Fibroblast of mammary gland (primary cell): Measurements from ENCODE around the gene SPEM1.

Experiments
- DNase-seq: peaks from one replicate; pipeline ENCODE4 v3.0.0-alpha.2; 2010; ENCODE audit warnings: low read depth
- H3K4me3 ChIP-seq: 2 replicates; pipeline ENCODE4 v1.5.1; 2011; ENCODE audit warnings: low read depth, mild to moderate bottlenecking, low read length, moderate library complexity; ENCODE audit not compliant: control insufficient read depth
- CTCF ChIP-seq: conservative IDR thresholded peaks from 2 replicates; pipeline ENCODE4 v1.5.1; 2011; ENCODE audit warnings: low read depth, low read length, inconsistent platforms; ENCODE audit not compliant: control insufficient read depth, insufficient read depth

Gene SPEM1

GRCh38 chr17:7444682-7445618 lies 24.8 kb downstream of the SPEM1 start, which contains the start of gene CHRNB1:
CHRNB1 (plus strand) TSS chr17:7445061; CDS start chr17:7445128, 67 bp downstream.
- peak within 1 kb of the TSS; percentile 32 for H3K4me3 ChIP-seq
- DNase-seq = peak; percentile 21
- TF ChIP-seq CTCF = no peak

- TF ChIP-seq CTCF = no peak
- DNase-seq = no peak
- no peak overlapping the region for H3K4me3 ChIP-seq
These were observed 25.5 kb downstream of the SPEM1 start for GRCh38 chr17:7445619-7445968.

GRCh38 chr17:7448461-7448860 lies 28.3 kb downstream of the SPEM1 start:
- TF ChIP-seq CTCF = no peak
- DNase-seq = no peak
- H3K4me3 ChIP-seq = no peak overlapping the region

GRCh38 chr17:7459961-7460545 lies 39.9 kb downstream of the SPEM1 start:
- no peak for TF ChIP-seq CTCF
- H3K4me3 ChIP-seq = no peak overlapping the region
- DNase-seq = peak; percentile 39

- no peak overlapping the region for H3K4me3 ChIP-seq
- TF ChIP-seq CTCF = no peak
- DNase-seq = no peak
These were observed 40.9 kb downstream of the SPEM1 start for GRCh38 chr17:7460850-7461660.

GRCh38 chr17:7462474-7463371 lies 42.6 kb downstream of the SPEM1 start:
- no peak for DNase-seq
- H3K4me3 ChIP-seq = no peak overlapping the region
- TF ChIP-seq CTCF = no peak
